Non-pigmented ciliary epithelial cell (primary cell): ENCODE measurements around the gene SIX2.
A peak's percentile ranks its signal among the peaks of the same experiment; 100 is the strongest.

ENCODE experiments used
- DNase-seq: peaks from one replicate; pipeline ENCODE4 v3.0.0-alpha.2; 2010; ENCODE audit warnings: low read depth

Gene SIX2

DNA sequence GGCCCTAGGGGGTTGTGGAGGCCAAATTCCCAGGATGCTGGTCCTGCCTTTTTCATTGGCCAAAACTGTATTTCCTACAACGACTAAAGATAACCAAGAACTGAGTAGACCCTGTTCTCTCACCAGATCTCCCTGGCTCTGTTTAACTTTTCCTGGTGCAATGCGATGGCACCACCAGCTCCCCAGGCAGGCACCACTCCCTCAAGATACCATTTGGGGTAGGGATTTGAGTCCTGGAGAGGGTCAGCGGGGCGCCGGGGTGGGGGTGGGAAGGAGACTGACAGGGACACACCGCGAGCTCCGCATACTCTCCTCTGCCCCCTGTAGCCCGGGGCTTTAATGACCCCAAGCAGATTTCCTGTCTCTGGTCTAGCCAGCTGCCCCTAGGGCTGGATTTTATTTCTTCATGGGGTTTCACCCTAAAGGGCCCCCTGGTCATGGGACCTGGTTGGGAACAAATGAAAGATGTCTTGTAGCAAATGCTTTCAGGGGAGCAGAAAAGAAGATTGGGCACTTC lies 7.3 kb downstream of the SIX2 start:
- DNase-seq = no peak

DNA sequence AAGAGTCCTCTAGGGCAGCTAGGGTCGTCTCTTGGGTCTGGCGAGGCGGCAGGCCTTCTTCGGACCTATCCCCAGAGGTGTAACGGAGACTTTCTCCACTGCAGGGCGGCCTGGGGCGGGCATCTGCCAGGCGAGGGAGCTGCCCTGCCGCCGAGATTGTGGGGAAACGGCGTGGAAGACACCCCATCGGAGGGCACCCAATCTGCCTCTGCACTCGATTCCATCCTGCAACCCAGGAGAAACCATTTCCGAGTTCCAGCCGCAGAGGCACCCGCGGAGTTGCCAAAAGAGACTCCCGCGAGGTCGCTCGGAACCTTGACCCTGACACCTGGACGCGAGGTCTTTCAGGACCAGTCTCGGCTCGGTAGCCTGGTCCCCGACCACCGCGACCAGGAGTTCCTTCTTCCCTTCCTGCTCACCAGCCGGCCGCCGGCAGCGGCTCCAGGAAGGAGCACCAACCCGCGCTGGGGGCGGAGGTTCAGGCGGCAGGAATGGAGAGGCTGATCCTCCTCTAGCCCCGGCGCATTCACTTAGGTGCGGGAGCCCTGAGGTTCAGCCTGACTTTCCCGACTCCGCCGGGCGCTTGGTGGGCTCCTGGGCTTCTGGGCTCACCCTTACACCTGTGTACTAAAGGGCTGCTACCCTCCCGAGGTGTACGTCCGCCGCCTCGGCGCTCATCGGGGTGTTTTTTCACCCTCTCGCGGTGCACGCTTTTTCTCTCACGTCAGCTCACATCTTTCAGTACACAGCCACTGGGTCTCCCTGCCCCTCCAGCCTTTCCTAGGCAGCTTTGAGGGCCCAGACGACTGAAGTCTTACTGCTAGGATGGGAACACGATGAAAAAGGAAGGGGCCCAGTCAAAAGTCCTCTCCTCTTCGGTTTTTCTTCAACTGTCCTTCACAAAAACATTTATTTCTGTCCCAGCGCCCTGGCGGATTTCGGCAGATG lies 8.1 kb downstream of the SIX2 start:
- no peak for DNase-seq

DNA sequence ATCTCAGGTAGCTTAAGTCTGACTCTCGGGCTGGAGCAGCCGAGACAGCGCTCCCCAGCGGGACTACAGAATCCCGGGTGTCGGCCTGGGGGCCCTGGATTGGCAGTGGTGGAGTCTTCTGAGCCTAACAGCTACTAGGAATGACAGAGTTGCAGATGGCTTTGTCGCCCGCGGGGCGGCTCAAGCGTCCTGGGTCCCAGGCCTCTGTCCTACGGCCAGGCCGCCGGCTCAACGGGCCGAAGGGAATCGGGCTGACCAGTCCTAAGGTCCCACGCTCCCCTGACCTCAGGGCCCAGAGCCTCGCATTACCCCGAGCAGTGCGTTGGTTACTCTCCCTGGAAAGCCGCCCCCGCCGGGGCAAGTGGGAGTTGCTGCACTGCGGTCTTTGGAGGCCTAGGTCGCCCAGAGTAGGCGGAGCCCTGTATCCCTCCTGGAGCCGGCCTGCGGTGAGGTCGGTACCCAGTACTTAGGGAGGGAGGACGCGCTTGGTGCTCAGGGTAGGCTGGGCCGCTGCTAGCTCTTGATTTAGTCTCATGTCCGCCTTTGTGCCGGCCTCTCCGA lies 8.8 kb downstream of the SIX2 start:
- DNase-seq = no peak

DNA sequence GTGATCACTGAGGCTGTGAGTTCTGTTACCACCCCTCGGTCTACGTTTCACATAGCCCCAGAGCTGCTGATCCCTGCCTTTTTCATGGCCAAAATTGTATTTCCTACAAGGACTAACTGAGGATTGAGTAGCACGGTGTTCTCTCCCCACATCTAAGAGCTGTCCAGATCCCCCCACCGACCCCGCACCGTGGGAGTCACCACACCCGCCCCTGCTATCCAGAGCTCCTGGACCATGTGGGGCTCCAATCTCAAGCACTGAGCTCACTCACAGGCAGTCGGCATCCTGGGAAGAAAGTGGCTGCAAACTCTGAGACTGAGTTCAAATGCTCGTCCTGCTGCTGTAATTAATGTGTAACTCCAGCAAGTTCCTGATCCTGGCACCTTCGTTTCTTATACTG lies 9.7 kb downstream of the SIX2 start:
- DNase-seq = no peak

DNA sequence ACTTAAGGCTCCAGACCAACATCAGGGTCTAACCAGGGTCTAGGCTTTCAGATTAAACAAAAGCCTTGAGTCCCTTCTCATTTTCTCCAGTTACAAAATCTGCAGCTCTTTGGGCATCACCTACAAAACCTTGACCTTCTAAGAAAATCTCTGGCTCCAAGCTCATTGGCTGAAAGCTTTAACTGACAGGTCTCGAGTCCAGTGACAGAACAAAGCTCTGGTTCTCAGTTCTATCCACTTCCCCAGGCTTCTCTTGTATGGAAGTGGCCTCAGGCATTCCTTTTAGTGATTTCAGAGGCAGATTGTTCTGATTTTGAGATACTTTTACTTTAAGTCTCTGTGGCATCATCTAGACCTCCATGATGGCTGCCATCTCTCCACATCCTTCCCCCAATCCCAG lies 11.3 kb downstream of the SIX2 start:
- DNase-seq = no peak

DNA sequence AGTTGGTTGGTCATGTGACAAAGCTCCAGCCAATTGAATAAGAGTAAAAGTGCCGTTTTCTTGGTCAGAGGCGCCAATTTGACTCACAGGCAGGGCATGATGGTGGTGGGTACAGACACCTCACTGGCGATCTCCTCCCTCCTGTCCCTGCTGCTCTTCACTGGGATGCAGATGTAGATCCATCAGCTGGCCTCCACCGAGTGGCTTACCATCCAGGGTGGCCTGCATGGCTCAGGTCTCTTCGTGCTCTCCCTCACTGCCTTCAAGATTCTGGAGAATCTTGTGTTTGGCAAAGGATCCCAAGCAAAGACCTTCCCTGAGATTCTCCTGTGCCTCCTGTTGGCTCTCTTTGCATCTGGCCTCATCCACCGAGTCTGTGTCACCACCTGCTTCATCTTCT lies 12.9 kb downstream of the SIX2 start:
- DNase-seq = no peak

DNA sequence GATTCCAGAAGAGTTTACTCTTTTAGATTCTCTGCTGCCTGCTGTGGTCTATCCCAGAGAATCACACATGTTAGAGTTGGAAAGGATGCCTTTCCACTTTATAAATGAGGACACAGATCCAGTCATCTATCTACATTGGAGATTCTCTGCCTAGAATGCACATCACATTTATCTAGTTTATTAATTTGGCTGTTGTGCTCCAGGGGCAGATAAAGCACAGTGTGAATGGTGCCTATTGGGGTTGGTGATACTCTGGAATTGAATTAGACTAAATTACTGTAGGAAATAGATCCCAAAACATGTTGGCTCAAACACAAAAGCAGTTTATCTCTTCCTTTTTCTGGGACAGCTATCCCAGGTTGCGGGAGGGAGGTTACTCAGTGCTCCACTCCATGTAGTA lies 14.9 kb downstream of the SIX2 start:
- DNase-seq = no peak

DNA sequence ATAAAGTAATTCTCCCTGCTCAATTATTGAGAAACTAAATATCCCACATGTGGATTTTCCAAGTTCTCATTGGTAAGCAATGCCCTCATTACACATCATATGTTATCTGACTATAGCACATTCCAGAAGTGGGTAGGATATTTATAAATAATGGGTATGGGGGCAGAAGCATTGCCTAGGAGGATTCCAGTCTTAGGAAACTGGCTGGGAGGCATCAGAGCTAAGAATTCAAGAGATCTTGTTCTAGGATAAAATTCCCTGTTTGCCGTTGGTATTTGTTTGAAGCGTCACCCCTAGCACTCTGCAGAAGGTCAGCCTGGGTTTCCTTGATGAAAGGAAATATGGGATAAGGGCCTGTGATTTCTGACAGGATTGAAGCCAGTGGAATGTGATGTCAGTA lies 20.1 kb downstream of the SIX2 start:
- DNase-seq = no peak

DNA sequence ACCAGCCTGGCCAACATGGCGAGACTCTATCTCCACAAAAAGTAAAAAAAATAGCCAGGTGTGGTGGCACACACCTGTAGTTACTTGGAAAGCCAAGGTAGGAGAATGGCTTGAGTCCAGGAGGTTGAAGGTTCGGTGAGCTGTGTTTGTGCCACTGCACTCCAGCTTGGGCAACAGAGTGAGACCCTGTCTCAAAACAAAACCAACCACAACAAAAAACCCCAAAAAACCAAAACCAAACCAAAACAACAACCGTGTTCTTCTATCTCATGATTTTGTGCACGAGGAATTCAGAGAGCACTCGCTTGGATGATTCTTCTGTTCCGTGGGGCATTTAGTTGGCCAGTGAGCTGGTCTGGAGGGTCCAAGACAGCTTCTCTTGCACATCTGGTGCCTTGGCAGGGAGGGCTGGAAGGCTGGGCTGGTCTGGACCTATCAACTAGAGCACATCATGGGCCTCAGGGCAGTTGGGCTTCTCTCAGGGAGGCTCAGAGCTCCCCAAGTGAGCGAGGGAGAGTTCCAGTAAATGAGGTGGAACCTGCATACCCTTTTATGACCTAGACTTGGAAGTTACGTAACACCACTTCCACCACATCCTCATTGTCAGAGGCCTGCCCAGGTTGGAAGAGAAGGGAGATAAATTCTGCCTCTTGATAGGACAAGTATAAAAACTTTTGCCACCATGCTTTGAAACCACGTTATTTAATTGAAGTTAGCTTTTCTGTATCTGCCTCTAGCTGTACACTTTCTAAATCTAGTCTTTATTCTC lies 25.2 kb downstream of the SIX2 start:
- DNase-seq = no peak

DNA sequence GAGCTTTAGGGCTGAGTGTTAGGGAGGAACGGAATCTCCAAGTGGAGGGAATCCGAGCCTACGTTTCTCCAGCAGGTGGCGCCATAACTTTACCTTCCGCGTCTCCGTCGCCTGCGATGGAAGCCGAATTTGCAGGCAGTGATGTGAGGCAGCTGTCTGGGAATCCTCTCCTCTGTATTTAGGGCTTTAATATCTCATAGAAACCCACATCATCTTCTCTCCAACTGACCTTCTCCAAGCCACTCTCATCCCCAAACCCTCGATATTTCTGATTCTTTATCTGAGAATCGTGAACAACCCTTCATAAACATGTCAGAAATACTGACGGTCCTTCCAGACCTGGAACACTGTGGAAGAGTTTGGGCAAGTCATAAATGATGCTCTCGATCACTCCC lies 27.5 kb downstream of the SIX2 start:
- DNase-seq = peak; percentile 30

DNA sequence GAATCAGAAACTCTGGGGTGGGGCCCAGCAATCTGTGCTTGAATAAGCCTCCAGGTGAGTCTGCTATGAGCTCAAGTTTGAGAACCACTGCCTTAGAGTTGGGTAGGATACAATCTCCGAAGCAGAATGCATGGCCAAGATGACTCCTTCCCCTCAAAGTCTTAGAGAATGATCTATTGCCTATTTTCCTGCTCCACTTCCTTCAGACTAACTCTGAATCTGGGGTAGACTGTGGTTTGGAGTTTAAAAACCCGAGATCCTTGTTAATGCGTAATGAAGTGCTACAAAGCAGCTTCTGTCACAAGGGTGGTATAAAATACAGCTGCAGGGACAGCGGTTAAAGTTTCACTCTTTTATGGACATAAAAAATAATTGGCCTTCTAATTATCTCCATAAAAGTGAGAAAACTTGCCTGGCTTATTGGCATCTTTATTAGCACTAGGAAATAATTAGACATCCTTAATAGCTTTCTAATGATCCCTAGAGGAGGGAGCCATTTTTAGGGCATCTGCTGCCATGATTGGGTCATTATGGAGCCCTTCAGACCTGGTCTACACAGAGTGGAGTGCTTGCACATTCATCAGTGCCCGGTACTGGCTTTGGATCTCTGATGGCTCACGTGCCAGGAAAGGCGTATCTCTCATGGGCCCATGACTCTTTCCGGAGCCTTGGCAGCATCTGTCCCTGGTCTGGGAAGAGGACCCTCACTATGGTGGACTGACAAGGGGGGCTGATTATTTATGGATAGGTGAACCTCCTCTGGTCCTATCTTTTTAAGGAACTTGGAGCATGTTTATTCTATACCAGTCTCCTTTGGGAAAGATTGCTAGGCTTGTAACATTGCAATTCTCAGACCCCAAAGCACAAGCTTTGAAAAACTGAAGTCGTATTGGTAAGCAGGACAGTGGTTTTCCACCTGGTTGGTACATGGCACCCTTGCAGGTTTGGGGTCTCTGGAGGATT lies 28.2 kb downstream of the SIX2 start:
- DNase-seq = no peak

DNA sequence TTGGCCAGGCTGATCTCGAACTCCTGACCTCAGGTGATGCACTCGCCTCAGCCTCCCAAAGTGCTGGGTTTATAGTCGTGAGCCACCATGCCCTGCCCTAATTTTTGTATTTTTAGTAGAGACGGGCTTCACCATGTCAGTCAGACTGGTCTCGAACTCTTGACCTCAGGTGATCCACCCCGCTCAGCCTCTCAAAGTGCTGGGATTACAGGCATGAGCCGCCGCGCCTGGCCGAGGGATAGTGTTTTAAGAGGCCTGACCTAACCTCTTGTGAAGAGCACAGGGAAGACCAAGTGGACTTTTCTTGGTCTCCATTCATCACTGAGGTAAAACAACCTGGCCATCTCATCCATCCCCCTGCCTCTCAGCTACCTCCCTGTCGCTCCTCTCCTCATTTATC lies 29.7 kb downstream of the SIX2 start:
- DNase-seq = no peak

DNA sequence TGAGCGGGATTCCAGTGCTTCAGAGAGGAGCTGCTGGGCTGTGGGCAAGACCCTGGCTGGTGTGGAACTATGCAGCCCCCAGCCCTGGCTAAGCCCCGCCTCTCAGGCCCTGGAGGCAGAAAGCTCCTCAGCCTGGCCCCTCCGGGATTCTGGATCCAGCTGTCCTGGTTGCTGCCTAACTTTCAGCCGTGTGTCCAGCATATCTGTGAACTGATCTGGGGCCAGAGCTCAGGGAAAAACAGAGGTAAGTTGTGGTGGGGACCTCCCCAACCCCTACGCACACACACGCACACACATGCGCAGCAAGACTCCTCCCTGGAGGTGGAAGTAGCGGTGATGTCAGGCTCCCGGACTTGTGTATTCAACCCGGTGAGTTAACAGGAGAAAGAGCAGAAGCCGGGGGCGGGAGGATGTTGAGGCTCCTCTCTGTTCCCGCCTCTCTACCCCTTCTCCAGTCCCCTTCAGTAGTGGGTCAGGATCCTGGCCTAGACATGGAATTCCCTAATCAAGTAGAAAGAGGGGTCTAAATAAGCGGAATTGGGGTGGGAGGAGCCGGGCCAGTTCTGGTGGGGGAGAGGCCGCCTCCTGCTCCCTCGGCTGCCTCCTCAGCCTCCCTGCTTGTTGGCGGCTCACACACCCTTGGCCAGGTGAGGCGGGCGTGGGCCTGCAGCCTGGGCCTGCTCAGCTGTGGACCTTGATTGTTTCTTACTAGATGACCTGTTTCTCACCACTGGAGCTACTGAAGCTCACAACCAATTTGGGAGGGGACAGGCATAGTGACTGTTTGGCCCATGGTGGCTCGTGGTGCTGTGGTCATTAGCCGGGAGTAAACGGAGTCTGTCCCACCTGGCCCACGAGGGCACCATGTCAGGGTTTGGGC lies 33.4 kb downstream of the SIX2 start:
- DNase-seq = no peak

DNA sequence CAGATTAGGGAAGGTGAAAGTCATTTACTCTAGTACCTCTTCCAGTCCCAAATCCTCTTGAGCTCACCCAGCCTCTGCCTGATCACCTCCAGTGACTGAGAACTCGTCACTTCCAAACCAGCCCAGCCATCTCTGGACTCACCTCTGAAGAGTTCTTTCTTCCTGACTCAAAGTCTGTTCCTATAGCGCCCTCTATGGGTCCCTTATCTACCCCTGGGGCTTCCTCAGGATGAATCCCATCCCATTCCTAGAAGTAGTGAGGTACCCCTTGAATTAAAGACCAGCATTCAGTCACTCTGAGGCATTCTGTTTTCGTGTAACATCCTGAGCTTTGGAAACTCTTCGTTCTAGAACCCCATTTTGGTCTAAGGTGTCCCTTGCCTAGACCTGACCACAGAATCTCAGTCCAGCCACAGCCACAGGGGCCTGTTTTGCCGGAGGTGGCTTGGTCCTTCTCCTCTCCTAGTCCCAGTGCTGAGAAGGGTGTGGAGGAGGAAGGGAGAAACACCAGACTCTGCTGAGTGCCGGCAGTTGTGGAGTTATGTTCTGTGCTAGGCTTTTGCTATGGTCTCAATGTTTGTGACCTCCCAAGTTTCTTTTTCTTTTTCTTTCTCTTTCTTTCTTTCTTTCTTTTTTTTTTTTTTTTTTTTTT lies 35.1 kb downstream of the SIX2 start:
- DNase-seq = no peak

DNA sequence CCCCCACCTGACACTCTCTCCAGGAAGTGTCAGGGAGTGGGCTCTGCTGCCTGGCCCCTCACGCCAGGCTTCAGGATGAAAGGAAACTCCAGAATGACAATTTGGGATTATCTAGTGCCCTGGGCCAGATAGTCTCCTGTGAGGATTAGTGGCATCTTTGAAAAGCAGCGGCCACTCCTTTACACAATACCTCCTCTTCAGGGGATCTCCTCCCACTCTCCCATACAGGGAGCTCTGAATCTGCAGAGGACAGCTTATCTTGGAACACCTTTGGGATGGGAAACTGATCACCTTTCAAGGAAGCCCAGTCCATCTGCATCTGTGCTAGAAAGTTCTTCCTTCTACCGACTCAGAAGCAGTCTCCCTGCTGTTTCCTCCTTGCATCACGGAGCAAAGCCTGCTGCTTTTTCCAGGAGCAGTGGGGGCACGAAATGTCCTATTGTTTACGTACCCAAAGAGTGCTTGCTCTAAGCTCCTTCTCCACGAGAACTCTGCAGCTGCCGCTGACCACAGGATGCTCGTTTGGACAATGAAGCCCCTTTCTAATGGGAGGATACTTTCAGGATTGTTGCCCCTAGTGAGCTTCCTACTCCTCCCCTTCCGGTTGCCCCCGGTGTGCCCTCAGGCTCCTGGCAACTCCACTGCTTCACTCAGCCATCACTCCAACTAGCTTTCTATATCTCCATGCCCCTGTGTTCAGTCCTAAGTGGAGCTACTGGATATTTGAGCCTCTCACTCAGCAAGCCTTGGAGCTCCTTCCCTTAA lies 36.3 kb downstream of the SIX2 start:
- DNase-seq = no peak

DNA sequence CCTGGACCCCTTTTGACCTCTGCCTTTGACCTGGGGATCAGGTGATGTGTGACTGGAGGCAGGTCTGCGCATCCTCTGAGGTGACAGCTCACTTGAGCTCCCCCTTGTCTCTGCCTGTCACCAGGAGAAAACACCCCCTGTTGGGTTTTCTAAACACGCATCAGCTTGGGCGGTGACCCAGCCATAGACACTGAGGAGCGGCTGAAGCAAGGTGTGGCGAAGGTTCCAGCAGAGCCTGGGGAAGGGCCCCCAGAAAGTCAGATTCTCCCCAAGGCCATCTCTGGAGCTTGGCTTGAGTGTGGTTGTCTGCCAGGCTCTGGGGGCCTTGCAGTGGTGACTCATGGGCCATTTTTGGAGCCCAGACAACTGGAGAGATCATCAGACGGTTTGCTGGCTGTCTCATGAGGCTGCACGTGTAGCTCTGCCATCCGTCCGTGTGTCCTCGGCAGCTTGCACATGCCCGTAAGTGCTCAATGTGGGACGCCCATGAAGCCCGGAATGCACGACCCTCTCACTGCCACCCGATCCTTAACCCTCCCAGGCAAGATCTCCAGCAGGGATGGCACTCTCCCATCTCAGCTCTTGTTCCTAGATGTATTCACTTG lies 38.3 kb downstream of the SIX2 start:
- no peak for DNase-seq

DNA sequence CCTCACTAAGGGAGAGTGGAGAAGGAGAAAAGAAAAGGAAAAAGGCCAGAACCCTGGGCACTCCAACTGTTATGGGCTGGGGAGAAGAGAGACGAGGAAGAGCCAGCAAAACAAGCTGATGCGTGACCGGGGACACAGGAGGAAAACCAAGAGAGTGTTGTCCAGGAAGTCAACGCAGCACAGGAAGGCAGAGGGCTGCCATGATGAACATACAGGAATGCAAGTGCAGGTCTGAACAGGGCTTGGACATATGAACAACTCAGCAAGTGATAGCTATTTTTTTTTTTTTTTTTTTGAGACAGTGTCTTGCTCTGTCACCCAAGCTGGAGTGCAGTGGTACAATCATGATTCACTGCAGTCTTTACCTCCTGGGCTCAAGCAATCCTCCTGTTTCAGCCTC lies 39.3 kb downstream of the SIX2 start:
- no peak for DNase-seq

DNA sequence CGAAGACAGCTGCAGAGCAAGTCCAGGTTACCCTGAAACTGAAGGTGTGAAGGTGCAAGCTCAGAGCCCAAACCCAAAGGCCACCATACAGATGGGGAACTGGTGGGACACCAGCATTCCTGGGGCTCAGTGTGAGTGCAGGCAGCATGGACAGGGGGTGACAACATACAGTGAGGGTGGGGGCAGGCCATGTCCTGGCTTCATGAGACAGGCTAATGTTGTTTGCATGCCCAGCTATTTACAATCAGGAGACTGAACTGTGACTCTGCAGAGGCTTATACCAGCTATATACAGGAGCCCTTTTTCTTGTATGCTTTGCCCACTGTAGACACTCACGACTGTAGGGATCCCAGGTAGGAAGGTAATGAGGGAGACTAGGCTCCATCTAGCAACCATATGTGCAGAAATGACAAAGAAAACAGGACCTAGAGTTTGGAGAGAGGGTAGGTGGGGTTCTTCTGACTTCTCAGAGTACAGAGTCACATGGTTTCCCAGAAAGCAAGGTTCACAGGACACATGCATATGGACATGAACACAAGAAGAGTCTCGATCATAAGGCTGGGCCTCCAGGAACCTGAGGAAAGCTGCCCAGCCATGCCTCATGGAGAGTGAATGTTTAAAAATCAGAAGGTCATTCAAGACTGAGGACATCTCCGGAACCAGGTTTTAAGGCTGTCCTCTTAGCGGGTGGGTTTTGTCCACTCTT lies 41.4 kb downstream of the SIX2 start:
- no peak for DNase-seq
